CD4-positive, alpha-beta T cell treated with Interleukin-17A for 1 hour (primary cell): ENCODE measurements around the gene POMP.

Experiments
- DNase-seq: peaks from one replicate; pipeline ENCODE4 v3.0.0-alpha.2; 2020

The POMP gene

GRCh38 chr13:28704282-28704681 lies 45.4 kb downstream of the POMP start:
- no peak for DNase-seq

- no peak for DNase-seq
These were observed 46.0 kb downstream of the POMP start for GRCh38 chr13:28704919-28705318.

DNA sequence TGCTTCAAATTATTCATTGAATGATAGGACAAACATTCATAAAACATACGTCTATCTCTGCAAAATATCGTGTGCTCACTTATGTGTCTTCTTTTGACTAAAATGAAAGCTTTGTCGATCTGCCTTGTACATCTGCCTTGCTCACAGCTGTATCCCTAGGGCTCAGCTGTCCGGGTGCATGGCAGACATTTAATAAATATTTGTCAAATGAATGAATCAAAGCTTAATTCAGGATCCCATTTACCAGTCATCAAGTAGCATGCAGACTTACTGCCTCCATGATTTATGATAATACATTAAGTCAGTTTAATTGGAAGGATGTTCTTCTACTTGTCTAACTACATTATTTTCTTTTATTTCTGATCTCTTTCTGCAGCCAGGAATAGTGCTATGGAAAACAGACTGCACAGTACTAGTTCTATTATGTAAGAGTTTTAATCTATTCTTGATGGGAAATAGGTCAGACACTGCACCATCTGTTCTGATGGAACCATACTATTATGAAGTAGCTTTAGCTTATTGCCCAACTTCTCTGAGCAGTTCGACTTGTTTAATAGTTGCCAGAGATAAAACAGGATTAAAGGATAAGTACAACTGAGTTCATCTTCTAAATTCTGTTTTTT lies 46.6 kb downstream of the POMP start:
- no peak for DNase-seq

GRCh38 chr13:28707629-28708427 lies 48.9 kb downstream of the POMP start:
- peak; percentile 19 for DNase-seq

DNA sequence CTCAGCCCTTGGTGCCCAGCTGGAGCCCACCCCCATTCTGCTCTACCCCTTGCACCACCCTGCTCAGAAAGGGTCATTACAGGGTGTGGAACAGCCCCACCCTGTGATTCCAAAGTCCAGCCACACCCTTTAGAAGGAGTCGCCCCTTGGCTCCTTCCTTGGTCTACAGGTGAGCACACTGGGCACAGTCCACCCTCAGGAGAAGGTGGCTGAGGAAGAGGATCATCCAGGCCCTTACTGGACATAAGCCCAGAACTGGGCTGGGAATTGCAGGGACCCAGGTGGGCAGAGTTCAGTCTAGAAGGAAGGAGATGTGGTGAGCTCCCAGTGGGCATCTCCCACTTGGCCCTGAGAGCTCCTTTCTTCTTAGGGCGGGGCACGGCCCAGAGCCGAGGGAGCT lies 51.2 kb downstream of the POMP start:
- no peak for DNase-seq

GRCh38 chr13:28714651-28715050 lies 55.7 kb downstream of the POMP start:
- DNase-seq = no peak

DNA sequence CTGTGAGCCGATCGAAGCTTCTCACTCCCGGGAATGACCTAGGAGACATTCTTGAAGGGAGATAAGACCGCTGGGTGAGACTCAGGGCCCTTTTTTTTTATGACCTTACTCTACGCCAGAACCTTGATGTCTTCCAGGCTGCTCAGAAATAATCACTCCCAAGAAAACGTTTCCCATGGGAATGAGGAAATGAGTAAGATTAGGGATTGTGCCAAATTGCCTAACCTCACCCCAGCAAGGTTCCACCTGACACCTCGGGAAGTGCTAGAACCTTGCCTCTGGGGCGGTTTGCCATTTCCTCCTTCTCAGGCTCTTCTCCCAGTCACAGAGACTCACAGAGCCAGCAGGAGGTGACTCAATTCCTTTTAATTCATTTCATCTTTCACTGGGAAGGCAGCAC lies 57.6 kb downstream of the POMP start:
- no peak for DNase-seq

DNA sequence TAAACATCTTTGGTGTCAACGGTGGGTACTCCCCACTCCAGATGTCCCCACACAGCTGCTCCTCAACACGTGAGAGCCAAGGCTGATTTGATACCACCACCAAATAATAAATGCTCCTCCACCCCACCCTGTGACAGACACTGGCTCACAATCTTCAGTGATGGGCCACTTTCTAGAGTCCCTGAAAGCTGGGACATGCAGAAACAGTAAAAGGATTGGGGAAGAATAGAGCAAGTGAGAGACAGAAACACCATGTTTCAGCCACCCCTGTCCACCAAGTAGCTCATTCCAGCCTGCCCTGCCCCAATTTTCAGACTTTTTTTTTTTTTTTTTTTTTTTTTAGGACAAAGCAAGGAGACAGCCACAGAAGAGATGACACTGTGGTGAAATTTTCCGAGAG lies 58.2 kb downstream of the POMP start:
- DNase-seq = no peak

GRCh38 chr13:28718196-28718542 lies 59.2 kb downstream of the POMP start:
- DNase-seq = no peak

- peak; percentile 98 for DNase-seq
These were observed 59.8 kb downstream of the POMP start, which contains the start of gene SLC46A3 for GRCh38 chr13:28718543-28719226. Gene SLC46A3, minus strand, starts transcription at chr13:28718970. Its CDS starts 972 bp downstream, at chr13:28717998.

- DNase-seq = no peak
These were observed 60.5 kb downstream of the POMP start for GRCh38 chr13:28719227-28720055.

- no peak for DNase-seq
These were observed 64.9 kb downstream of the POMP start for GRCh38 chr13:28723806-28724205.

- no peak for DNase-seq
These were observed 66.2 kb downstream of the POMP start for GRCh38 chr13:28725046-28725610.
